NCI-H1694 treated with DMSO at 0.1 percent for 48 hours (cell line): Measurements from ENCODE around the gene CD8B2.
"Not testable (repeated sequence)": the region's sequence is repeated elsewhere in the genome, so short reads cannot be mapped to it uniquely, and the experiment has no call there.

Experiments
- DNase-seq: peaks from one replicate; lab custom pipeline; 2025; lab: John Stamatoyannopoulos, UW

CD8B2 gene

GRCh38 chr2:106486551-106487385, at the start of gene CD8B2:
Gene CD8B2 (plus strand): TSS chr2:106487364. CDS start chr2:106487427, 63 bp downstream.
- not testable (repeated sequence) for DNase-seq

- not testable (repeated sequence) for DNase-seq
Measured at GRCh38 chr2:106461882-106462281, 25.3 kb upstream of the CD8B2 start.

GRCh38 chr2:106467516-106467915, 19.6 kb upstream of the CD8B2 start:
- not testable (repeated sequence) for DNase-seq

GRCh38 chr2:106468107-106468506, 19.1 kb upstream of the CD8B2 start, which contains the start of gene RGPD3:
Gene RGPD3 (minus strand): TSS chr2:106468413. CDS start chr2:106468288, 125 bp downstream.
- not testable (repeated sequence) for DNase-seq

- not testable (repeated sequence) for DNase-seq
Measured at GRCh38 chr2:106470658-106471057, 16.5 kb upstream of the CD8B2 start.

GRCh38 chr2:106477647-106478046, 9.5 kb upstream of the CD8B2 start:
- DNase-seq = not testable (repeated sequence)

- DNase-seq = not testable (repeated sequence)
Measured at GRCh38 chr2:106479563-106479962, 7.6 kb upstream of the CD8B2 start.

- not testable (repeated sequence) for DNase-seq
Measured at GRCh38 chr2:106487386-106488191, 425 bp downstream of the CD8B2 start.

- not testable (repeated sequence) for DNase-seq
Measured at GRCh38 chr2:106489701-106490100, 2.5 kb downstream of the CD8B2 start.

GRCh38 chr2:106492399-106492798, 5.2 kb downstream of the CD8B2 start:
- DNase-seq = not testable (repeated sequence)

GRCh38 chr2:106492913-106493312, 5.7 kb downstream of the CD8B2 start:
- DNase-seq = not testable (repeated sequence)

GRCh38 chr2:106498549-106498948, 11.4 kb downstream of the CD8B2 start:
- DNase-seq = not testable (repeated sequence)

- not testable (repeated sequence) for DNase-seq
Measured at GRCh38 chr2:106500350-106500749, 13.2 kb downstream of the CD8B2 start.

GRCh38 chr2:106502351-106502750, 15.2 kb downstream of the CD8B2 start:
- DNase-seq = not testable (repeated sequence)

GRCh38 chr2:106504192-106504591, 17.0 kb downstream of the CD8B2 start:
- DNase-seq = not testable (repeated sequence)

GRCh38 chr2:106504787-106505186, 17.6 kb downstream of the CD8B2 start:
- not testable (repeated sequence) for DNase-seq

GRCh38 chr2:106506002-106506687, 19.0 kb downstream of the CD8B2 start:
- DNase-seq = not testable (repeated sequence)

GRCh38 chr2:106508660-106509373, 21.7 kb downstream of the CD8B2 start:
- DNase-seq = not testable (repeated sequence)

GRCh38 chr2:106509374-106509770, 22.2 kb downstream of the CD8B2 start:
- DNase-seq = not testable (repeated sequence)

GRCh38 chr2:106510791-106511190, 23.6 kb downstream of the CD8B2 start:
- not testable (repeated sequence) for DNase-seq

GRCh38 chr2:106511476-106511901, 24.3 kb downstream of the CD8B2 start:
- not testable (repeated sequence) for DNase-seq
